ENCODE results near the gene NEK5. TPM values are rescaled to one million over a fixed set of nuclear protein-coding genes. Genes with fewer than 3 reads are reported as not detected.
A peak's percentile ranks its signal among the peaks of the same experiment; 100 is the strongest.

Gene NEK5
- total and polyA plus RNA-seq, 2 of the 8 experiments (the other 6 are each of a cell fraction or from before 2014, with no cell fraction given), result 0.12 to 0.35 TPM

DNA sequence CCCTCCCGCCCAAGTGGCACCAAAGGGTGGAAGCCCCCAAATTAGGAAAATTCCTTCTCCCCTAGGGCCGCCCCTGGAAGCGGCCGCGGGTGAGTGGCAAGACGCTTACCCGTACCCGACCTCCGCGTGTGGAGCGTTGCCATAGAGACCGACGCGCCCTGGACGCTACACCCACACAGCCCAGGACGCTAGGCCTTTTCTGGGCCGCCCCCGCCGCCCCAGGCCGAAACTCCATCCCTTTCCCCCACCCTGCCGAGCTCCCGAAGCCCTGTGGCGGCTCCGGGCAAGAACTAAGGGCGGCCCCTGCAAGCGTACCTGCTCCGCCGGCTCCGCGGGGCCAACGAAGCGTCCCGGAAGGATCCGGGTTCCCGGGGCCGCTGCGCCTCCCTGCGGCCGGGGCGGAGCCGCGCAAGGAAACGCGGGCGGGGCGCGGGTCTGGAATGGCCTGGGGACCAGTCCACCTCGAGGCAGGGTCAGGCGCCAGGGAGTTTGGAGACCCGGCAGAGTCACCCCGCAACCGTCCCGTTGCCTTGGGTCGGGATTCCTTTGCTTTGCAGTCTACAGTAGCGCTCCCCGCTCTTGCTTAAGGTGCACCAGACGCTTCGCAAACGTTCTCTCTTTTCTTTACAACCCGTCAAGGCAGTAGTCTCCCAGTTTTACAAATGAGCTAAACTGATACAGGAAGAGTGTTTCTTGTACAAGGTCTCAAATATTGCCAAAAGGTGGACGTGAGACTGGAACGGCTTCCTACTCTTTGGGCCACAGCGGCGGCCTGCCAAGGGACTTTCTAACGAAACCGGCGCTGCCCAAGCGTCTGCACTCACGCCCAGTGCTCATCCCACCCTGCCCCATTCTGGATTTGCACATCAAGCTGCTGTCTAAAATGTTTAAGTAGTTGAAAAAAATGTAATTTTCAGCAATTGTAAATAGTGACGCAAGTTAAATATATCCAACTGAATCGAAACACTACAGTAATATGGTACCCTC, at the start of gene NEK5 (continued):
- TF ChIP-seq CHD7 (IDR thresholded peaks at IDR 0.05; ENCODE audit: insufficient replicate concordance, low read length) (no peak), ATF3 (IDR thresholded peaks at IDR 0.05; ENCODE audit: insufficient read depth, low read depth, low read length) (no peak), ASH2L (IDR thresholded peaks at IDR 0.05; ENCODE audit: low read length) (peak; percentile 33), YY1 (IDR thresholded peaks at IDR 0.05; ENCODE audit: low read depth, low read length) (0 out of 2 replicates have a peak, but pooled peaks have one; percentile 12), MAFK (IDR thresholded peaks at IDR 0.05; ENCODE audit: low read depth, low read length) (no peak), JUND (IDR thresholded peaks at IDR 0.05; ENCODE audit: low read length) (peak; percentile 37; the same call in 1 of the 2 replicates), BCL11A (IDR thresholded peaks at IDR 0.05; ENCODE audit: low read depth in 2 of 2, low read length in 2 of 2) (no peak), SRF (IDR thresholded peaks at IDR 0.05; ENCODE audit: low read depth, low read length) (no peak), TAF7 (optimal IDR thresholded peaks at IDR 0.05; ENCODE audit: borderline replicate concordance, low read depth, low read length) (no peak)

Measured in H1 (cell line).